Right atrium auricular region (tissue), 2 donors: ENCODE measurements around the gene SELENOK. TPM values are rescaled to one million over a fixed set of nuclear protein-coding genes. Genes with fewer than 3 reads are reported as not detected.

Source experiments
- DNase-seq: peaks from one replicate; pipeline ENCODE4 v3.0.0-alpha.2; 2019; ENCODE audit warnings: low spot score
- H3K27ac ChIP-seq, 2 donors: fragments of 200-600 bp; sonication (generic); 1 replicate in 1 of 2; 2 replicates in 1 of 2; pipeline ENCODE4 v1.5.1; 2016 to 2019
- H3K27me3 ChIP-seq, 2 donors: fragments of 200-600 bp; sonication (generic); one replicate each; pipeline versions ENCODE4 v1.5.1 to v1.6.0; 2017 to 2019
- H3K36me3 ChIP-seq: fragments of 200-600 bp; sonication (generic); one replicate; pipeline ENCODE4 v1.5.1; 2016
- H3K4me1 ChIP-seq, 2 donors: fragments of 200-600 bp; sonication (generic); one replicate each; pipeline versions ENCODE4 v1.5.1 to v1.6.0; 2017 to 2019
- H3K4me3 ChIP-seq, 2 donors: fragments of 200-600 bp; sonication (generic); 1 replicate in 1 of 2; 2 replicates in 1 of 2; pipeline ENCODE4 v1.5.1; 2017 to 2019; ENCODE audit warnings: mild to moderate bottlenecking in 1 of 2, moderate library complexity in 1 of 2
- H3K9me3 ChIP-seq, 2 donors: fragments of 200-600 bp; sonication (generic); one replicate each; pipeline ENCODE4 v1.5.1; 2019
- total RNA-seq, 2 donors: library from RNA; depleted of rRNA; stranded (reverse); fragments of >200 nt; gene quantifications; one replicate each; pipeline ENCODE4 v1.1.0, GENCODE V29; 2016
- TF ChIP-seq, protein P1 (sequence below), 2 donors: fragments of 200-600 bp; sonication (generic); IDR thresholded peaks; one replicate each; pipeline ENCODE4 v1.5.1; 2019; ENCODE audit warnings: antibody characterized with exemption in 2 of 2

SELENOK gene
- total RNA-seq, 2 donors from 2014 or later, result 67.9 to 77.0 TPM

DNA sequence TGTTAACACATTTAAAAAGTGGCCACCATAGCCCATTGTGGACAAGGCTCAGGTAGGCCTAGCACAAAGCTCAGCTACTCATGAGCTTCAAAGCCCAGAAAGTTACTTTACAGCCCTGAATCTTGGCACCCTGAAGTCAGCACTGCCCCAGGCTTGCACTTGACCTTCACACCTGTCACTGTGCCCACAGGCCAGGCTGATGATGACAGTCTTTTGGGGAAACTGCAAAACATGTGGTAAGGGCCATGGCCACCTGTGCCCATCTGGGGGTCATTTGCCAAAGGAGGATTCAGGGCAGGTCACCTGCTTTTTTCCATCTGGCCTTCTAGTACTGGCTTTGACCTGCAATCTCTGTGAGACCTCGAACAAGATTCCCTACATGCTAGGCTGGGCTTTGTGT lies 56.4 kb downstream of the SELENOK start:
- Histone ChIP-seq H3K9me3 (no peaks in the 10 kb centered on the region), H3K4me1 (no peaks in the 10 kb centered on the region)
- TF ChIP-seq, protein P1, sequence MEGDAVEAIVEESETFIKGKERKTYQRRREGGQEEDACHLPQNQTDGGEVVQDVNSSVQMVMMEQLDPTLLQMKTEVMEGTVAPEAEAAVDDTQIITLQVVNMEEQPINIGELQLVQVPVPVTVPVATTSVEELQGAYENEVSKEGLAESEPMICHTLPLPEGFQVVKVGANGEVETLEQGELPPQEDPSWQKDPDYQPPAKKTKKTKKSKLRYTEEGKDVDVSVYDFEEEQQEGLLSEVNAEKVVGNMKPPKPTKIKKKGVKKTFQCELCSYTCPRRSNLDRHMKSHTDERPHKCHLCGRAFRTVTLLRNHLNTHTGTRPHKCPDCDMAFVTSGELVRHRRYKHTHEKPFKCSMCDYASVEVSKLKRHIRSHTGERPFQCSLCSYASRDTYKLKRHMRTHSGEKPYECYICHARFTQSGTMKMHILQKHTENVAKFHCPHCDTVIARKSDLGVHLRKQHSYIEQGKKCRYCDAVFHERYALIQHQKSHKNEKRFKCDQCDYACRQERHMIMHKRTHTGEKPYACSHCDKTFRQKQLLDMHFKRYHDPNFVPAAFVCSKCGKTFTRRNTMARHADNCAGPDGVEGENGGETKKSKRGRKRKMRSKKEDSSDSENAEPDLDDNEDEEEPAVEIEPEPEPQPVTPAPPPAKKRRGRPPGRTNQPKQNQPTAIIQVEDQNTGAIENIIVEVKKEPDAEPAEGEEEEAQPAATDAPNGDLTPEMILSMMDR (IDR thresholded peaks at IDR 0.05), result no peak

DNA sequence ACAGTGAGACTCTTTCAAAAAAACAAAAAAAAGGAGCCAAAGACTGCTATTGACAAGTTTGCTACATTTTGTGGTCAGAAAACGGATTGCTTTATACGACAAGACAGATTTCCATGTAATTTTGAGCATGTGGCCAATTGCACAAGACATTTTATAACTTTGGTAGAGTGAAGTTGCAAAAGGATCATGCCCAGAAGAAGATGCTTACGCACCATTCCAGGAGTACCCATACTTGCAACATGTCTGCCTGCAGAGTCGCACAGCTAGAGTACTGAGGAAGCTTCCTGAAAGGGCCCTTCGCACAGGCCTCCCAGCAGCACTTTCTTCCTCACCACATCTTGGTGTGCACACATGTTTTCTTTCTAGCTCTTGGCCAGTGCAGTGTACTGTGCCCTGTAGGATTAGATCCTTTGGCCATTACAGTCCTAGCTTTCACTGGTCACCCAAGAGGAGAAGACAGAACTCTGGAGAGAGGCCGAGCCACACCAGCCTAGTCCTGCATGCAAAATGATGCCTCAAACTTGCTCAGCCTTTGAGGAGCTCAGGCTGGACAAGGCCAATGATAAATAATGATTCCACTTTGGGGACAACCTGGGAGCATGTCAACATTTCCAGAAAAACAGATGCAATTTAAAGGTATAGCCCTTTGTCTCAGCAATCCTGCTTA lies 57.1 kb downstream of the SELENOK start:
- no peak overlapping the region for H3K27ac ChIP-seq
- TF ChIP-seq, protein P1 (IDR thresholded peaks at IDR 0.05), result no peak
- H3K36me3 ChIP-seq, result no peaks in the 10 kb centered on the region
- DNase-seq, result no peak
- H3K27me3 ChIP-seq, result no peaks in the 10 kb centered on the region
- no peaks in the 10 kb centered on the region for H3K9me3 ChIP-seq
- no peak overlapping the region for H3K4me3 ChIP-seq
- H3K4me1 ChIP-seq, result no peaks in the 10 kb centered on the region

More for the DNA sequence above, 56.4 kb downstream of the SELENOK start:
- no peaks in the 10 kb centered on the region for H3K27me3 ChIP-seq
- DNase-seq, result no peak
- H3K4me3 ChIP-seq, result no peak overlapping the region
- no peak overlapping the region for H3K27ac ChIP-seq
- H3K36me3 ChIP-seq, result no peaks in the 10 kb centered on the region

Other genes with a start within 250 kb of the SELENOK start
- gene CHDH, start 45.4 kb downstream of the SELENOK start, total RNA-seq, result 1 to 10 TPM; 2.2 to 10.0 TPM
- gene IL17RB, start 45.3 kb downstream of the SELENOK start, total RNA-seq, result 1 to 10 TPM in 1 of 2 donors, under 1 TPM in 1; 0.83 to 1.1 TPM
- 10 to 100 TPM; 23.7 to 24.3 TPM for gene ACTR8, start 9.7 kb downstream of the SELENOK start, total RNA-seq
- gene CACNA2D3, start 230.7 kb upstream of the SELENOK start, total RNA-seq, result 10 to 100 TPM; 10.9 to 17.2 TPM